HG03064 (cell line): ENCODE measurements around the gene CDH26.

Source experiments
- ATAC-seq: cut with Tn5 transposase; IDR thresholded peaks from one replicate; pipeline ENCODE4 v1.9.1; 2021; ENCODE audit warnings: low read depth; ENCODE audit not compliant: unreplicated experiment

Gene CDH26

DNA sequence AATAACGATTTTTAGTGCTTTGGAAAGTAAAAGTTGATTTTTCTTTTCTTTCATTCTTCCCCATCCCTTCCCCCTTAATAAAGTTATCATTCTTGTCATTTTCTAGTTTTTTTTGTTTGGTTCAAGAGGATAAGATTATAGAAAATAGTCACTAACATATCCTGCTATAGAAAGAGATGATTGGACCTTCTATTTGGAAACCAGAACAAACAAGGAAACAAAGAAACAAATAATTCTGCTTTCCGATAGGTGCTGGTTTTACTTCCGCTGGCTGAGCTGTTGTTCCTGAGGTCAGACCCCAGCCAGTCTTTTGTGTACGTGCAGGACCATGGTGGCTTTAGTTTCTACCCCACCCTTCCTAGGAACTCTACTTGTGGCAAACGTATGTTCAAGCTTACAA, at the start of gene CDH26:
TSS of gene CDH26 (plus strand) at position 301 of the 400 bp plus-strand sequence. CDS start 304 bp downstream, outside the sequence.
- ATAC-seq, result no peak

DNA sequence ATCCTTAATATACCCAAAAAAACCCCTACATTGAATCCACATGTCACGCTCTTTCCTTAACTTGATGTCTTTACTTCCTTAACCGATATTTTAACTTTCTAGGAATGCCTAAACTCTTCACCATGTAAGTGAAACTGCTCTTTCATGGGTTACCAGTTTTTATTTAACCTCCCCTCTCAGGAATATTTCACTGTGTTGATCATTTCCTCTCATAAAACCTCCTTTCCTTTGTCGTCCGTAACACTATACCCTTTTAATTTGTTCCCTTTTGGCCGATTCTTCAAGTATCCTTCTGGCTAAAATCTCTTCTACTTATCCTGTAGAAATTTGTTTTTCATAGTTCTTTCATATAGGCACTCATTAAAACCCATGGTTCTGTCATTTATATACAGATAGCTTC, 49.4 kb upstream of the CDH26 start:
- ATAC-seq, result no peak

DNA sequence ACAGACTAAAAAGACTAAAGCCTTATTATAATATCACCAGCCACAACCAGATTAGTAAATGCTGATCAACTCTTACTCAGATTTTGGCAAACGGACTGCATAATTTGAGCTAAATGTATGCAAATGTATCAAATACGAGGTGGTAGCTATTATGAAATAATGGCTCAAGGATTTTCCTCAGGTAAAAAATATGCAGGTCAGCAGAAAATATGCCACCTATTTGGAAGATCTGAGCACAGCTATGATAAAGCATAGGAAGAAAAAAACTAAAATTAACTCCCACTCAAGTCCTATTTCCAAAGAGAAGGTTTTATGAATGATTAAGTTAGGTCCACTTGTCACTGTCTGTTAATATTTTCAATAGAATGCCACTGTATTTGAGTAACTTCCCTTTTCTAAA, 47.2 kb upstream of the CDH26 start:
- ATAC-seq, result no peak

DNA sequence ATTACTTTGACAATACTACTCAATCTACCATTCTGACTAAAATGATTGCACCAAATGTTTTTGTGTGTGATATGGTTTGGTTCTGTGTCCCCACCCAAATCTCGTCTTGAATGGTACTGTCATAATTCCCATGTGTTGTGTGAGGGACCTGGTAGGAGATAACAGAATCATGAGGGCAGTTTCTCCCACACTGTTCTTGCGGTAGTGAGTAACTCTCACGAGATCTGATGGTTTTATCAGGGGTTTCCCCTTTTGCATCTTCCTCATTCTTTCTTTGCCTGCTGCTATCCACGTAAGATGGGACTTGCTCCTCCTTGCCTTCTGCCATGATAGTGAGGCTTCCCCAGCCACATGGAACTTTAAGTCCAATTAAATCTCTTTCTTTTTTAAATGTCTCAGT, 45.6 kb upstream of the CDH26 start:
- ATAC-seq, result no peak

DNA sequence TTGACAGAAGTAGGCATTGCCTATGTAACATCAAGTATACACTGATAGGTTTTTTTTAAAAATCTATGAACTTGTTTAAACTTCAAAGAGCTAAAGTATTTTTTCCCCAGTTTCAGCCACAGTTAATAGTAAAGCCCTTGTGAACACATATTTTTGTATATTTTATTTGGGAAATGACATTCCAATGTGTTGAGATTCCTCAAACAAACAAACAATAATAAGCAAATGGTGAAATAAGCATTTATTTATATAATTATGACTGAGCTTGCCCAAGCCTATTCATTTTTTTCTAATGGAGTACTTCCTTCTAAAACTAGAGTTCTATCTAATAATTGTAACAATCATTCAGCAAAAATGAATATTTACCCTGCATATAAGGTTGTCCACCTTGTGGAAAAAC, 37.3 kb upstream of the CDH26 start:
- no peak for ATAC-seq

DNA sequence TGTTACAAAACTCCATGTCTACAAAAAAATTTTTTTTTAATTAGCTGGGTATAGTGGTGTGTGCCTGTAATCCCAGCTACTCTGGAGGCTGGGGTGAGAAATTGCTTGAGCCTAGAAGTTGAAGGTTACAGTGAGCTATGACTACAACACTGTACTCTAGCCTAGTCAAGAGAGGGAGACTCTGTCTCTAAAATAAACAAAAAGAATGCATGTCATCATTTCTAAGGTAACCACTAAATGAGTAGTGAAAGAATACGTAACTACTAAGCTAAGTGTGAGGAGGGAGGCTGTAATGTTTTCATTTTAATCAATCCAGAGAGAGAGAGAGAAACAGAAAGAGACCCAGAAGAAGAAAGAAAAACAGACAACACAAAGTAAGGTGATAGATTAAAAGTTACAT, 34.7 kb upstream of the CDH26 start:
- ATAC-seq, result no peak

DNA sequence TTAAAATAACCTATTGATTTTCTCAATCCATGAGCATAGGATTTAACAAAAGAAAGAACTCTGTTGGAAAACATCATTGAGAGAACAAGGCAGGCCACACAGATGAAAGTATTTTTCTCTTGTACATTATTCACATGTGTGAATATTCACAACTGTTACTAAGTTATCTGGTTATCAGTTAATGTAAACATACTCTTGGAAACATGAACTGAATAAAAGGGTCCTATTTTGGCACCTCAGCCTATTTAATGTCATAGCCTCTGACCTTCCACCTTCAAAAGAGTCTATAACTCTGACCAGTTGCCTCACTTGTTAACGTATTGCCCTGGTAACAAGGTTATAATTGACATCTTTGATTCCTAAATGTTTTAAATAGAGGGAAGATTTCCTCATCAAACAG, 32.9 kb upstream of the CDH26 start:
- no peak for ATAC-seq

DNA sequence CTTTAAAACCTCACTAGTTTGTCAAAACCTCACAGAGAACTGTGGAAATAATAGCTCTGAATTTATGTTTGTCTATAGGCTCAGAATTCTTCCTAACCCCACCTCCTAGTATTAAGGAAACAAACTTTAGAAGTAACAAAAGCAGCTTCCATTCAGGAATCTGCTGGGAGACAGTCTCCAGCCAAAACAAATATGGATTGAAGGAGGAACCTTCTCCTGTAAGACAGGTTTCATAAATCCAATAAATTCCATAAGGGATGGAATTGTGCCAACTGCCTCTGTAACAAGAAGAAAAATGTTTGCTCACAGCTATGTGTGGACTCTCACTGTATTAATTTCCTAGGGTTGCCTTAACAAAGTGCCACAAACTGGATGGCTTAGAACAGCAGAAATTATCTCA, 32.3 kb upstream of the CDH26 start:
- ATAC-seq, result no peak

DNA sequence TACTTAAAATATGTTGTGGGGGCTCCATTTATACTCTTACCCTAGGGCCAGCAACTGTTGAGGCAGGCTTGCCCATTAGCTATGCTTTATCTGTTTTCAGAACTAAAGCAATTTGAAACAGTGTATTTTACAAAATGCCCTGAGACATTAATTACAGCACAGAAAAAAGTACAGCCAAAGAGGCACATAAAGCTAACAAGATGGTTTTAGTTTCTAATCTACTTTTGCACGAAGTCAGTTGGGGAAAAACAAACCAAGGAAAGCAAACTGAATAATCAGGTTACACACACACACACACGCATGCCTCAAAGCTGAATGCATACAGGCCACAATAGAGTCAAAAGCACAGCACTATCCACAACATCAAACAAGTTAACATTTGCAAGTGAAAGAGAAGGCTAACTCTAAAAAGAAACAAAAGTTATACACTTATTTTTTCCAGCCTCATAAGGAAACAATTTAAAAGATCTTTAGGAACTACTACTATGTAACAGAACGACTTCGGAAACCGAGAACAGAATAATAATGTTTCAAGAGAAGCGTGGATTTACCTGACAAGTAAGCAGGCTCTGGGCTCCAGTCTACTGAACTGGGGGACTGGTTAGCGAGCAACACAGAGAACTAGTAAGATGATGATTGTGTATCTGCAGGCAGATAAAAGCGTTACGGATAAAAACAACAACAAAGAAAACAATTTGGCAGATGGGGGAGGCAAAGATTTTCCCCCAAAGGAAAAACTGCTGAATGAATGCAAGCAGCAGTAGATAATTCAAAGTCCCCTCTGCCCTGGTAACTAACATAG, 26.5 kb upstream of the CDH26 start:
- ATAC-seq, result no peak

DNA sequence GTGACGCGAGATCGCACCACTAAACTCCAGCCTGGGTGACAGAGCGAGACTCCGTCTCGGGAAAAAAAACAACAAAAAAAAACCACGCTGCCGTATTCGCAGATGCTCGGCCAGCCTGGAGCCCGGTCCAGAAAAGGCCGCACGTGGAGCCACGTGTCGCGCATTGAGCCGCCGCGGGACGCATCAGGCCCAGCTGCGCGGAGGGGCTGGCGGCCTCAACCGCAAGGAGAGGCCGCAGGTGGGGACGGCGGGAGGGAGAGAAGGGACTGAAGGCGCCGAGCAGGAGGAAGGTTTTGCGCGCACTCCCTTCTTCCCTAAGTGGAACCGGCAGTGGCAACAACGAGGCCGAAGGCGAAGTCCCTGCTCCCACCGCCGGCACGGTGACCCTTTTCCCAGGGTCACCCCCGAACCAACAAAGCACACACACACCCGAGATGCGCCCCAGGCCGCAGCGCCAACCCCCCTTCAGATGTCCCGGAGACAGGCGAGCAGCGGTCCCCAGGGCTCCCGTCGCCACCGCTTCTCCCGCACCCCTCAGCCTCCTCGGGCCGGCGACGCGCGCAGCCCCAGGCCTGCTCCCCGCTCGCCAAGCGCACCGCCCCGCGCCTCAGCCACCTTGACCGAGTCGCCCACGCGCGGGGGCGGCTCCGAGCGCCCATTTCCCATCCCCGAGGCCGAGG, 25.5 kb upstream of the CDH26 start:
- ATAC-seq, result no peak

DNA sequence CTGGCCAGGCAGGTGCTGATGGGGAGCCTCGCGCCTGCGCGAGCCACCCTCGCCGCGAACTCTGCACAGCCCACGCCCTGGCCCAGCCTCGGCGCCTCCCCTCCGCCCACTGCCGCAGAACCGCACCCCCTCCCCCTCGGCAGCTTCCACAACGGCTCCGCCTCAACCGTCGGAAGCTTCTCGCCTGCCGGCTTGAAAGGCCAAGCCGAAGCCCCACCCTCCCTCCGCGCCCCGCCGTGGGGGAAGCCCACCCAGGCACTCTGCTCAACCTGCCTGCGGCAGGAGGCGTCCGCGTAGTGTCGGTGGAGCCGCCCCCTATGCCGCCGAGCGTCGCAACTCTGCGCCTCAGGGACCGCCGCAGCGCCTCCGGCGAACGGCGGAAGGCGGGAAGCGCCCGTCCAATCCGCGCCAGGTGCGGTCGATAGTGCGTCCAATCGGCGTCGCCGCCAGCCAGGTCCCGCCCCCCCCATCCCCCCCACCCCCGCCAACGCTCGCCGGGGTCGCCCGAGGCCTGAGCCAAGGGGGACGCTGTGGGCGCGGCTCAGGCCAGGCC, 24.9 kb upstream of the CDH26 start, which contains the start of gene SYCP2:
TSS of gene SYCP2 (minus strand) at position 342 of the 553 bp plus-strand sequence. CDS start 11,224 bp downstream, outside the sequence.
- ATAC-seq, result no peak

DNA sequence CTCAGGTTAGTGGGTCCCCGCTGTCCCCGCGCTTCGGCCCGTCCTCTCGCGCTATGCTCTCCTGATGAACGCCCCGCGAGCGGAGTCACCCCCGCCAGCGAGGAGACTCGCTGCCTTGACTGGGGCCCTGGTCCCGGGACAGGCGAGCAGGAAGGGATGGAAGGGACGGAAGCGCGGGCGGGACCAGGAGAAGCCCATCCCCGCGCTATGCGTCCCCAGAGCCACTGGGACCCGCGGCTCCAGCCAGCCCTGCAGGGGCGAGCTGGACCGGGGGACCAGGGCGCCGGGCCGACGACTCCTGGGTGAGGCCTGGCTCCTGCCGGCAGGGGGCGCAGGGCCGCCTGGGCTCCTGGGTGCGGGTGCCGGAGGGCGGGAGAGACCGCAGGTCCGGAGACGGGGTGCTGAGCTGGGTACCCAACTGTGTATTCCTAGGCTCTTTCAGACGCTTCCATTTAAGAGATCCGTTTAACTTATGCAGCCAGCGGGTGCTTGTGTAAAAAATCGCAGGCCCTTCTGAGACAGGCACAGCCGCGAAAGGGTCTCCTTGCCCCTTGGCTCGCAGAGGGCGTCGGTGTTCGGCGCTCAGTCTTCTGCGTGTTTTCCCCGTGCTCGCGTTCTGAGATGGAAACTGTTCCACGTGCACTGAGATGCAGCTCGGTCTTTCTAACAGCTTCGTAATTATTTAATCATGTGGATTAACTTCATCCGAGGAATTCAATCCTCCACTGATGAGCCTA, 24.2 kb upstream of the CDH26 start:
- ATAC-seq, result peak; percentile 63

DNA sequence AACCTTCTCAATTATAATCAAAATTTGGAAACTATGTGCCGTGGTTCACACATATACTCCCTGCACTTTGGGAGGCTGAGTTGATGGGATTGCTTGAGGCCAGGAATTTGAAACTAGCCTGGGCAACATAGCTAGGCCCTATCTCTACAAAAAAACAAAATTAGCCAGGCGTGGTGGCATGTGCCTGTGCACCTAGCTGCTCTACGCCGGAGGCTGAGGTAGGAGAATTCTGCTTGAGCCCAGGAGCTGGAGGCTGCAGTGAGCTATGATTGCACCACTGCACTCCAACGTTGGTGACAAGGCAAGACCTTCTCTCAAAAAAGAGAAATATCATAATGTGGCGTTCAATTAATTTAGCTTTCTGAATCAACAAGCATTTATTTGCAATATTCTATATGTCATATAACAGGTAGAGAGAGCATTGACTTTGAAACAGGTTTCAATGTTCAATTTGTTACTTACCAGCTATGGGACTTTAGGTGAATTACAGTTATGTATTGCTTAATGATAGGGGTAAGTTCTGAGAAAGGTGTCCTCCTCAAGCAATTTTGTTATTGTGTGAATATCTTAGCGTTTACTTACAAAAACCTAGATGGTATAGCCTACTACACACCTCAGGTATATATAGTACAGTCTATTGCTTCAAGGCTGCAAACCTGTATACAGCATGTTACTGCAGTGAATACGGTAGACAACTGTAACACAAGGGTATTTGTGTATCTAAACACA, 22.6 kb upstream of the CDH26 start:
- no peak for ATAC-seq

DNA sequence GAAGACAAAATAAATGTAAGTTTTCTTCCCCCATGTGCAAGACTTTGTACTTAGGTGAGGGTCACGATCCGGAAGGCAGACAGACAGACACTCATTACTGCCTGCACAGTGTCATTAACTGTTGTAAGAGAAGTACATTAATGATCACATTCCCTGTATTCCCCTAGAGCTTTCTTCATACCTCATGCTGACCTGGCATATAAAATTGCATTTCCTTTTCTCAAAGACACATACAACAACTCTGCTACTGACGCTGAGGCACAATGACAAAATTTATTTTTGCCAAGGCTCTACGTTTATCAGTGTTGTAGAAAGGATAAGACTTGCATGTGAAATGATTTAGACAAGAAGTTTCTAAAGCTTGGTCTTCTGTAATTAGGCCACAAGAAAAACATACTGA, 21.8 kb upstream of the CDH26 start:
- no peak for ATAC-seq

DNA sequence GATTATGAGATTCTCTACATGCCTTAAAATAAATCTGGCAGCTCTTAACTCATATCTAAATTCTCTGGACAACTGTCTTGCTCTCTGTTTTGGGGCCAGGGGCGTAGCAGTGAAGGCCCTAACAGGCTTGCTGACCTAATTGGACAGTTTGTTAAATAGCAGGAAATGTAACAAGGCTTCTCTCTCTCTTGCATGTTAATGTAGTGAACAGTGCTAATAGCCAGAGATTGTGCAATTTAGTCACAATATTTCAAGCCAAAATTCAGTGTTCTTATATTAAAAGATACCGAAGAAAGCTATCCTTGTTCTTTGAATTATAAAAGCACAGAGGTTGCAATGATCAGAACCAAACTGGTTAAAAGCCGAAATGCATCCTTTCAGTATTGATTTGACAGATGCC, 21.1 kb upstream of the CDH26 start:
- no peak for ATAC-seq

DNA sequence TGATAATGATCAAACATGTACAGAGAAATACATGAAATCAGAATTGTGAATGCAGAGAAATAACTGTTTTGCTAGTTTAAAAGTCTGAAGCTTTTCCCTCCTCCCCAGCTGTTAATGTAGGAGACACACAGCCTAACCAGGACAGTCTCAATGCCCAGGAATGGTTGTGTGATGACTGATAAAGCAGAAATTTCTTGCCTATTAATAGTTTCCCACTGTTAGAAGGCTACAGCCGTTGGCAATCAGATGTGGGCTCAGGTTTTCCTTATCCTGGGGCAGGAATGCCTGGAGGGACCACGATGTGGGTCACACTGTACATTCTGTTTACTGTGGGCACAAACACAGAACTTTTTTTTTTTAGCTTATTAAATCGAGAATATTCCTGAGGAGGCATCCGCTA, 20.0 kb upstream of the CDH26 start:
- no peak for ATAC-seq

DNA sequence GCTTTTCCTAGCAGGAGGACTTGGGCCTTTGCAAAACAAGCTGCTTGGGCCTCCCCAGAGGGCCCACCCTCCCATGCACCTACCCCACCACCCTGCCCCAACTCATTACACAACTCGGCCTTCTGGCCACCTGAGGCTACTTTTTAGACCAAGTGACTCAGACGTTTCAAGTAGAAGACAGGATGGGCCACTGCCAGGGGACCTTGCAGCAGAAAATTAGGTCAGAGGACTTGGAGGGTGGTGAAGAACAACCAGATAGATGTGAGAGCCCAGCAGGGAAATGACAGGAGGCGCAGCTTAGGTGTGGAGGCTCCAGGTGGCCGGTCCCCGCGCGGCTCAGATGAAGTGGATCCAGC, 19.5 kb upstream of the CDH26 start:
- no peak for ATAC-seq

DNA sequence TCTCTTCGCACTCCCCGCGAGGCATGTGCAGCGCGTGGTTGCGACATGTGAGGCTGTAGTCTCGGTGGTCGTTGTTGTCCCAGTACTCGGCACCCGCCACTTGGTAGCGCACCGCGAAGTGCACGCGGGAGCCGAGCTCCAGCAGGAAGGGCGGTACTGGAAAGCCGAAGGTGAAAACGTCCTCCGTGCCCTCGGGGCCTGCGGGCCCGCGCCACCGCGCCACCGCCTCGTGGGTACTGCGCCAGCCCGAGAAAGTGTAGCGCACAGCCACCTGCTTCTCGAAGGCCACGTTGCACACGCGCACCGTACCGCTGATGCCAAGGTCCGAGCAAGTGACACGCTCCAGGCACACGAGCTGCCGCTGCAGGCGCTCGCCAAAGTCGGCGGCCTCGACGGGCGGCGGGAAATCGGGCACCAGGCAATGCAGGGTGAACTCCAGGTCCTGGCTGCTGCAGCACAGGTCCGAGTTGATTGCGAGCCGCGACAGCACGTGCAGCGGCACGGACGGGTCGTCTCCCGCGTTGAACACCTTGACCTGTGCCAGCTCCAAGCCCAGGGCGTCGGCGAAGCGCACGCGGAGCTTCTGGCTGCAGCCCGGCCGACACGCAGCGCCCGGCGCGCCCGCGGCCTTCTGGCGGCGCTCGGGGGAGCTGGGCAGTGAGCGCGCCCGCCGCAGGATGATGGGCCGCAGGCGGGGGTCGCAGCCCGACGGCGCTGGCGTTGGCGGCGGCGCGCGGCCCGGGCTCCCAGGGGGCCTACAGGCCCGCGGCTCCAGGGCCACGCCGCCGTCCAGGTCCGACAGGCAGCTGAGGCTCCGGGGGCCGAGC, 19.0 kb upstream of the CDH26 start:
- peak; percentile 1 for ATAC-seq

DNA sequence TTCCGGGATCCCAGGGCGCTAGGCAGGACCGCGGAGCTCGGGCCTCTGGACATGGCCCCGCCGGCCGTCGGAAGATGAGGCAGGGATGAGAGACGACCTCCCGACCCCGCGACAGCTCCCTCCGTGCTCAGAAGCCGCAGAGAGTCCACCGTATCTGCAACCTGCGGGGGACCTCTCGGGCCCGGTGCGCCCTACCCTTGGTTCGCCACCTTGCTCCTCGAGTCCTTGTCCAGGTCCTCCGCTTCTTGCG, 18.4 kb upstream of the CDH26 start:
- ATAC-seq, result peak; percentile 28
